Measurements from ENCODE around the gene CYB5D1. TPM values are rescaled to one million over a fixed set of nuclear protein-coding genes. Genes with fewer than 3 reads are reported as not detected.

Gene CYB5D1
- total and polyA plus RNA-seq, 9 donors, result 5.9 to 9.3 (median 7.3) TPM

GRCh38 chr17:7833011-7833794, 24.6 kb upstream of the CYB5D1 start:
- Histone ChIP-seq H3K36me3 (ENCODE audit: control insufficient read depth, insufficient read depth, low read length) (no peaks in the 10 kb centered on the region), H3K27ac (ENCODE audit: low read length) (no peak overlapping the region), H3K27me3 (ENCODE audit: control insufficient read depth, insufficient read depth, low read length) (peaks cover 6% of the 10 kb centered on the region), H3K4me1 (ENCODE audit: control insufficient read depth, insufficient read depth, low read length) (peaks cover 46% of the 10 kb centered on the region), H3K4me3 (ENCODE audit: low read length) (peak overlapping the region; percentile 83), H3K9me3 (replicated peaks; ENCODE audit: control insufficient read depth, low read depth, low read length) (no peaks in the 10 kb centered on the region)
- 21% methylated on average over 16 of the region's 19 CpGs for WGBS (ENCODE audit: insufficient coverage)
- peak; percentile 14 for DNase-seq

DNA sequence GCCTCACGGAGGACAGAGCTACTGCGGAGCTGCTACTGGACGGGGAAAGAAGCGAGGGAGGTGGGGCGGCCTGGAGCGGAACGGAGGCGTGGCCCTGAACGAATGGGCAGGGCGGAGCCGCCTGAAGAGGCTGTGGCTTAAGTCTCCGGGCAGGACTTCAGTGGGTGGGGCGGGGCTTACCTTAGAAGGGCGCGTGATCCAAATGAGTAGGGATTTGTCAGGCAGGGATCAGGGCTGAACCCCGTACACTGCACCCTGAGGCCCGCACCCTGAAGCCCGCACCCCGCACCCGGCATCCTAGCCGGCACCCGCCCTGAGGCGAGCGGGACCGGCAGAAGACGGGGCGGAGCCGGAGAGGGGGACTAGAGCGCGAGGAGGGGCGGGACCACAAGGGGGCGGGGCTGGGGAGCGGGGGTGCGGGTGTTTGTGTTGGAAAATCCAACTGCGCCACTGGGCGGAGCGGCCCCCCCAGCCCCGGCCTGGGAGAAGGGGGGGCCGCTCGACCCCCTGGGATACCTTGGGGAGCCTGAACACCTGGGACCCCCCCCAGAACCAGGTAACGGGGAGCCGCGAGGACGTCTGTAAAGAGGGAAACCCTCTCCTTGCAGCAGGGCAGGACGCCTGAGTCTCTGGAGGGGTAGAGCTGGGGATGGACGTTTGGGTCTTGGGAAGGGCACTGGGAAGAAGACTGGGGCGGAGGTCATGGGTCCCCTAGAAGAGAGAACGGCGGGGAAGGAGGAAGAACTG, 23.8 kb upstream of the CYB5D1 start, which contains the start of gene KDM6B:
Gene KDM6B, plus strand, starts transcription at position 423 of the 747 bp plus-strand sequence. CDS start 11,338 bp downstream, outside the sequence.
- Histone ChIP-seq H3K4me3 (ENCODE audit: low read length) (peak within 1 kb of the TSS; percentile 83), H3K27me3 (ENCODE audit: control insufficient read depth, insufficient read depth, low read length) (peaks cover 6% of the 10 kb centered on the region), H3K4me1 (ENCODE audit: control insufficient read depth, insufficient read depth, low read length) (peaks cover 53% of the 10 kb centered on the region), H3K9me3 (replicated peaks; ENCODE audit: control insufficient read depth, low read depth, low read length) (no peaks in the 10 kb centered on the region), H3K36me3 (ENCODE audit: control insufficient read depth, insufficient read depth, low read length) (no peaks in the 10 kb centered on the region), H3K27ac (ENCODE audit: low read length) (peak within 1 kb of the TSS; percentile 99)
- 1% methylated on average over 39 of the region's 49 CpGs for WGBS (ENCODE audit: insufficient coverage)
- DNase-seq, result peak; percentile 96

DNA sequence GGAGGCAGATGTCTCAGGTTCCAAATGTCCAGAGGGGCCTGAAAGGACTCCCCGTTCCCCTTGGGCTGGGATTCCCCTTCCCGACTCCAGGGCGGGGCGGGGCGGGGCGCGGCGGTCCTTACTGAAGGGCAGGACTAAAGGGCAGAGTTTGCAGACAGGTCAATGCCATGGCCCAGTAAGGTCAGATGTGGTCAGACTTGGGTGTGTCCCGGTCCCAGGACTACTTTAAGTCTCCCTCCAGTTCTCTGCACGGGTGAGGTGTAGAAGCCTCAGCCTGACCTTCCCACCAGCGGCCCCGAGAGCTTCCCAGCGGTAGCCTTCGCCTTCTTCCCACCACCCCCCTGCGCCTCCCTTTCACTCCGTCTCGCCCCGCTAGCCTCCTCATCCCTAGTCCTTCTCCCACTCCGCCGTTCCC, 23.3 kb upstream of the CYB5D1 start:
- WGBS (ENCODE audit: insufficient coverage), result 1% methylated on average over 10 of the region's 20 CpGs
- DNase-seq, result peak; percentile 57
- H3K27me3 ChIP-seq (ENCODE audit: control insufficient read depth, insufficient read depth, low read length), result peaks cover 6% of the 10 kb centered on the region
- peak overlapping the region; percentile 83 for H3K4me3 ChIP-seq (ENCODE audit: low read length)
- no peaks in the 10 kb centered on the region for H3K9me3 ChIP-seq (replicated peaks; ENCODE audit: control insufficient read depth, low read depth, low read length)
- H3K27ac ChIP-seq (ENCODE audit: low read length), result peak overlapping the region; percentile 99
- H3K36me3 ChIP-seq (ENCODE audit: control insufficient read depth, insufficient read depth, low read length), result no peaks in the 10 kb centered on the region
- H3K4me1 ChIP-seq (ENCODE audit: control insufficient read depth, insufficient read depth, low read length), result peaks cover 58% of the 10 kb centered on the region

DNA sequence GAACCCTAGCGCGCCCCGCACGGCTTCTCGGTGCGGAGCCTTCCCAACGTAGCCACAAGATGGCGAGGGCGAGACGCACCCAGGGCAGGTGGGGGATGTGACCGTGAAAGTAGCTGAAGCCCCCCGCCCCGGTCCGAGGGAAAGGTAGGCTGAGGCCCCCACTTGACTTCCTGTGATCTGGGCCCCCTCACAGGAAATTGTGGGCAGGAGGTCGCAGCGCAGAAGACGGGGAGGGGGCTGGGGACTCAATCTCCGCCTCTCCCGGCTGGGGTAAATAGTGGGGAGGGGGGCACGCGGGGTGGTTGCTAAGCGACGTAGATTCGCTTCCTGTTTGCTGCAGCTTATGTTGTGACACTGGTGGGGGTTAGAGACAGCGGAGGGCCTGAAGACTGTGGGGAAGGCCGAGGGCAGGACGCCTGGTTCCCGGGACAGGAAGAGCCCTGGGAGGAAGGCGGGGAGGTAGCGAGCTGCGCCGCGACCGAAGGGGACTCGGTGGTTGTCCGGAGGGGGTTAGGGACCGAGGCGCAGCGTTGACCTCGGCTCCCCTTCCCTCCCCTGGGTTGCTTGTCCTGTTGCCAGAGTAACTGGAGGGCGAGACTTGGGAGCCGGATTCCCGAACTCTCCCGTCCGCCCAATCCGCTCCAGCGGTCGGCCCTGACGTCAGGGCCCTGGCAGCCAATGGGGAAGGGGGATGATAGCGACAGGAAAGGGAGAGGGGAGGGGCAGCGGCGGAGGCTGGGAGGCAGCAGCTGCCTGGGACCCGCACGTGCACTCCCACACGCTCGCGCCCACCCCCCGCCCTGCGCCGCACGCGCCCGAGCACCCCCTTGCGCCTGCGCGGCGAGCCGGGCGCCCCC, 22.6 kb upstream of the CYB5D1 start:
- DNase-seq, result peak; percentile 100
- Histone ChIP-seq H3K9me3 (replicated peaks; ENCODE audit: control insufficient read depth, low read depth, low read length) (no peaks in the 10 kb centered on the region), H3K4me1 (ENCODE audit: control insufficient read depth, insufficient read depth, low read length) (peaks cover 64% of the 10 kb centered on the region), H3K27ac (ENCODE audit: low read length) (peak overlapping the region; percentile 99), H3K27me3 (ENCODE audit: control insufficient read depth, insufficient read depth, low read length) (peaks cover 6% of the 10 kb centered on the region), H3K4me3 (ENCODE audit: low read length) (peak overlapping the region; percentile 83), H3K36me3 (ENCODE audit: control insufficient read depth, insufficient read depth, low read length) (peaks cover 6% of the 10 kb centered on the region)
- WGBS (ENCODE audit: insufficient coverage), result under 1% methylated on average over 60 of the region's 69 CpGs

- peak; percentile 90 for DNase-seq
- Histone ChIP-seq H3K27ac (ENCODE audit: low read length) (peak overlapping the region; percentile 99), H3K4me1 (ENCODE audit: control insufficient read depth, insufficient read depth, low read length) (peaks cover 68% of the 10 kb centered on the region), H3K9me3 (replicated peaks; ENCODE audit: control insufficient read depth, low read depth, low read length) (no peaks in the 10 kb centered on the region), H3K27me3 (ENCODE audit: control insufficient read depth, insufficient read depth, low read length) (peaks cover 6% of the 10 kb centered on the region), H3K4me3 (ENCODE audit: low read length) (peak overlapping the region; percentile 83), H3K36me3 (ENCODE audit: control insufficient read depth, insufficient read depth, low read length) (peaks cover 11% of the 10 kb centered on the region)
- WGBS (ENCODE audit: insufficient coverage), result 0% methylated on average over 58 of the region's 61 CpGs
Observed at GRCh38 chr17:7835814-7836595, 21.8 kb upstream of the CYB5D1 start.

DNA sequence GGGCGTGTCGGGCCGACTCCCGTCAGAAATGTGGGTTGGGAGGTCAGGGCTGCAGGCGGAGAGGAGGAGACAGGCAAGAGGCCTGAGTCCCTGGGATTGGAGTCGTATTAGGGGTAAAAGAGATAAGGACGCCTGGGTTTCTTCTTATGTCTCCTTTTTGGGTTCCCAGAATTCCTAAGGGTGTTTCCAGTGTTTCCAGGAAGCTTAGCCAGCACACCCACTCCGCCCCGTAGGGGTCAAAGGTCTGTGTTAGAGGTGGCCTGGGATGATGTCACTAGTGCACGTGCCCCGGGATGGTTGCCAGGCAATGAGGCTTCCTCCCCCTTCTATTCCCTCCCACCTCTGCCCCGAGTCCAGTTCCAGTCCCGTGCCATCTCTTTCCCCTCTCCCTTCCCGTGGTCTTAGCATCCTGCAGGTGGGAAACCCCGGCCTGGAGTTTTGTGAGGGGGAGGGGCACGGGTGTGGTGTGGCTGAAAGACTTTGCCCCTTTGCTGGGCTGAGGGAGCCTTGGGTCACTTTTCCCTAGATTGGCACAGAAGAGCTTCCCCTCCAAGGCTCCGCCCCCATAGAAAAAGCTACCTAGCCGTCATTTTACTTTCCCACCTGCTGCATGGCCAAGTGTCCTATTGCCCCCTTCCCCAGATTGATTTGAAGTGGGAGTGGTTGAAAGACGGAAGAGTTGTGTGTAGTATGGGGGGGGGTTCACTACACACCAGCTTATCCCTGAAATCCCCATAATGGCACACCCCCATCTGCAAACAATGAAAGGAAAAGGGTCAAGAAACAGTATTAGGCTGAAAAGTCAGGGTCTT, 21.0 kb upstream of the CYB5D1 start:
- 0% methylated on average over 7 of the region's 19 CpGs for WGBS (ENCODE audit: insufficient coverage)
- H3K27ac ChIP-seq (ENCODE audit: low read length), result peak overlapping the region; percentile 99
- H3K36me3 ChIP-seq (ENCODE audit: control insufficient read depth, insufficient read depth, low read length), result peaks cover 11% of the 10 kb centered on the region
- DNase-seq, result peak; percentile 96
- peaks cover 73% of the 10 kb centered on the region for H3K4me1 ChIP-seq (ENCODE audit: control insufficient read depth, insufficient read depth, low read length)
- H3K9me3 ChIP-seq (replicated peaks; ENCODE audit: control insufficient read depth, low read depth, low read length), result no peaks in the 10 kb centered on the region
- H3K4me3 ChIP-seq (ENCODE audit: low read length), result peak overlapping the region; percentile 83
- H3K27me3 ChIP-seq (ENCODE audit: control insufficient read depth, insufficient read depth, low read length), result peaks cover 4% of the 10 kb centered on the region

GRCh38 chr17:7837408-7838088, 20.3 kb upstream of the CYB5D1 start:
- DNase-seq, result no peak
- 14% methylated on average over 3 of the region's 8 CpGs for WGBS (ENCODE audit: insufficient coverage)
- Histone ChIP-seq H3K9me3 (replicated peaks; ENCODE audit: control insufficient read depth, low read depth, low read length) (no peaks in the 10 kb centered on the region), H3K4me1 (ENCODE audit: control insufficient read depth, insufficient read depth, low read length) (peaks cover 74% of the 10 kb centered on the region), H3K27me3 (ENCODE audit: control insufficient read depth, insufficient read depth, low read length) (peaks cover 4% of the 10 kb centered on the region), H3K27ac (ENCODE audit: low read length) (peak overlapping the region; percentile 99), H3K4me3 (ENCODE audit: low read length) (peak overlapping the region; percentile 30), H3K36me3 (ENCODE audit: control insufficient read depth, insufficient read depth, low read length) (peaks cover 11% of the 10 kb centered on the region)

DNA sequence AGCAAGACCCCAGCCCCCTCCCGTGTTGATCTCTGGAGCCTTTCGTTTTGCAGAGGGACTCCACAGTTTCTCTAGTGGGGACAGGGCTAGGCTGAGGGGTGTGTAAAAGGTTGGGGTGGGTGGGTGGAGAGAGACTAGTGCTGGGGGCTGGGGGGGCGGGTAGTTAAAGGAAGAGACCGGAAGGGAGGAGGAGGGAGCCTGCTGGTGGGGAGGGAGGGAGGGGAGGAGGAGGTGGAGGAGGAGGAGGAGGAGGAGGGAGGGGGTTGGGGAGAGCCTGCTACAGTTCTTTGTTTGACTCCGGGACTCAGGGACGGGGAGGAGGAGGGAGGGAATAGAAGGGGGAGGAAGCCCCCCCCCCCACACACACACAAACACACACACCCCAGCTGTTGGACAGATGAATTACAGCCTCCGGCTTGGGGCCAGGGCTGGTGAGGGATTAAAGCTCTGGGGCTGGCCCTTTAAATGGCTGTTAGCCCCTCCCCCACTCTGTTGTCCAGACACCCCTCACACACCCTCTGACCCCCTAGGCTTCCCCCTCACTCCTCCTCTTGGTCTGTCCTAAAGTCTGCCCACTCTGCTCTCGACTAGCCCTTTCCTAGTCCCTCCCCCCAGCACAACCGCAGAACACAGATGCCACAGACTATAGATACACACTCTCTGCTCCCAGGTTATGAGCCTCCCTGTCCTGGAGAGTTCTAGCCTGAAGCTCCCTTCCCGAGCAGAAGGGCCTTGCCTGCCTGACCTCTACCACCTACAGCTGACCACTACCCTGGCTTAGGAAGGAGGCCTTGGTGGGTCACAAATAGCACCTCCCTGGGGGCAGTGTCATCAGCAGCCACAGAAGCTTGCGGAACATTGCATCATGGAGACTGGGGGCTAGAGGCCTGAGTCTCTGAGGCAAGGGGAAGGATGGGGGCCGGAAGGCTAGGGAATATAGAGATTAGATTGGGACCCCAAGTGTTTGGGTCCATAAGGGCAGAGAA, 19.4 kb upstream of the CYB5D1 start:
- Histone ChIP-seq H3K4me3 (ENCODE audit: low read length) (peak overlapping the region; percentile 30), H3K9me3 (replicated peaks; ENCODE audit: control insufficient read depth, low read depth, low read length) (no peaks in the 10 kb centered on the region), H3K4me1 (ENCODE audit: control insufficient read depth, insufficient read depth, low read length) (peaks cover 74% of the 10 kb centered on the region), H3K27ac (ENCODE audit: low read length) (peak overlapping the region; percentile 99), H3K27me3 (ENCODE audit: control insufficient read depth, insufficient read depth, low read length) (no peaks in the 10 kb centered on the region), H3K36me3 (ENCODE audit: control insufficient read depth, insufficient read depth, low read length) (peaks cover 11% of the 10 kb centered on the region)
- peak; percentile 84 for DNase-seq
- WGBS (ENCODE audit: insufficient coverage), result 19% methylated on average over 5 of the region's 12 CpGs

Data from muscle of leg (tissue), 11 donors.